Measurements from ENCODE around the gene CXorf49.
"Not testable (repeated sequence)": the region's sequence is repeated elsewhere in the genome, so short reads cannot be mapped to it uniquely, and the experiment has no call there.

The CXorf49 gene

DNA sequence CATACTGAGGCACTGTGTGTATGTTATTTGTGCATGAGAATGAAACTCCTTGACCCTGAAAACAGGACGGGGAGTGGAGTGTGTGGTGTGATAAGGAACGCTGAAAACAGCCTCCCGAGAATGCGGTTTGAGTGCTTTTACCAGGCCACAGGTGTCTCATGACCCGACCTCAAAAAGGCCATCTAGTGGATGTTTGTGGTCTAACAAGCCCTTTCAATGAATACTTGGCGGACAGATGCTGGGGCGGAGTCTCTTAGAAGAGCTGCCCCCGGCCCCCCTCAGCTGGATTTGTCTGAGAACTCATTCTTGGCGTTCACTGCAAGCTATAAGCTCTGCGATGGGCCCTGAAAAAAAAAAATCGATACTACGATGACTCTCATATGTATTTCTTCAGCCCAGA, 15.2 kb downstream of the CXorf49 start:
- H3K36me3 ChIP-seq (ENCODE audit: control insufficient read depth in 2 of 2, insufficient read depth in 2 of 2, low read length in 2 of 2); H3K4me3 ChIP-seq (ENCODE audit: low read length in 2 of 2); H3K27me3 ChIP-seq (ENCODE audit: control insufficient read depth in 1 of 2, insufficient read depth in 2 of 2, low read length in 2 of 2); H3K4me1 ChIP-seq (ENCODE audit: control insufficient read depth, insufficient read depth, low read length); H3K9me3 ChIP-seq (ENCODE audit: control insufficient read depth in 2 of 2, low read length in 2 of 2); H3K27ac ChIP-seq (ENCODE audit: low read length); H3K9ac ChIP-seq (ENCODE audit: low read length in 2 of 2): not testable (repeated sequence)

DNA sequence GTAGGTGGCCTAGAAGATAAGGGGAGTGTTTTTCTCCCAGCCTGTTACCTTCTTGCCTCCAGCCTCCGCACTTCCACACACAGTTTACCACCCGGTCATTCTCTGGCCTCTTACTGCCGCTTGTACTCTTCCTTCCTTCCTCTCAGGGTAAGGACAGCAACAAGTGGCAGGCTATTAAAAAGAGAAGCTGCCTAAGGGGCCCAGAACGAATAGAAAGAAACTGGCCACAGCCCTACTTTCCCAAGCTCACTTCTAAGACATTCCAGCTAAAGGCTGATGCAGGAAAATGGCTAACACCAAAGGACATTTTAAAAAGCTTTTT, 19.1 kb downstream of the CXorf49 start:
- not testable (repeated sequence) for H3K4me1 ChIP-seq (ENCODE audit: control insufficient read depth, insufficient read depth, low read length); H3K36me3 ChIP-seq (ENCODE audit: control insufficient read depth in 2 of 2, insufficient read depth in 2 of 2, low read length in 2 of 2); H3K4me3 ChIP-seq (ENCODE audit: low read length in 2 of 2)

GRCh38 chrX:71698299-71699022, 19.6 kb downstream of the CXorf49 start:
- H3K4me1 ChIP-seq (ENCODE audit: control insufficient read depth, insufficient read depth, low read length) = not testable (repeated sequence)

More for the DNA sequence above, 19.1 kb downstream of the CXorf49 start:
- H3K9me3 ChIP-seq (ENCODE audit: control insufficient read depth in 2 of 2, low read length in 2 of 2); H3K27me3 ChIP-seq (ENCODE audit: control insufficient read depth in 1 of 2, insufficient read depth in 2 of 2, low read length in 2 of 2); H3K9ac ChIP-seq (ENCODE audit: low read length in 2 of 2); H3K27ac ChIP-seq (ENCODE audit: low read length): not testable (repeated sequence)

DNA sequence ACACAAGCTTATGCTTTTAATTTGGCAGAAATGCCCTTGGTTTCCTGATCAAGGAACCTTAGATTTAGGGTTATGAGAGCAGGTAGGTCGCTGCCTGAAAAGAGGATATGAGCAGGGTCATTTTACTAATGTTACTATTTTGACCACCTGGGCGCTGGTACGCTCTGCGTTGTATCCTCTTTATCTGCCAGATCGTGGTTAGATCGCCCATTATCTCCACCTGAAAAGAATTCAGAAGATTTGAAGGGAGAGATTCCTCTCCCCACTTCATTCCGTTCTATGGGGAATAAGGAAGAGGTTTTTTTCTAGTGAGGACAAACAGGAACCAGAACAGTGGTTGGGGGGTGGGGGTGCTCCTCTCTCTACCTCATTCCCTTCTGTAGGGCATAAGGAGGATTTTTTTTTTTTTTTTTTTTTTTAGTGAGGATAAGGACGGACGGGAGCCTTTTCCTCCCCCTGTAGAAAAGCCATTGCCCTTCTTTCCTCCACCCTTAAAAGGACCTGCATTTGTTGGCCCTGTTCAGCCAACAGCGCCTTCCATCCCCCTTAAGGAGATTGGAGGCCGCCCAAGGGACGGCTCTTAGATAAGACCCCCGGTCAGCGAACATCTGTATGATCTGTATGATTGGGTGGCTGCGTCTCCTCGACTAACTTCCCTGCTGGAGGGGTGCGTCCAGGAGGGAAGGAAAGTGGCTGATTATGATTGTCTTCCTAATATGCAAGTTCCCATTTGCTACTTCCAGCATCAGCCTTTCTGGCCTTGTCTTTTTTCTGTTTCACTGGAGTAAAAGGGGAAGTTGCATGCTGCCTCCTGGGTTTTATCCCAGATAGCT, 20.4 kb downstream of the CXorf49 start:
- H3K36me3 ChIP-seq (ENCODE audit: control insufficient read depth in 2 of 2, insufficient read depth in 2 of 2, low read length in 2 of 2); H3K9me3 ChIP-seq (ENCODE audit: control insufficient read depth in 2 of 2, low read length in 2 of 2); H3K27ac ChIP-seq (ENCODE audit: low read length); H3K4me3 ChIP-seq (ENCODE audit: low read length in 2 of 2); H3K27me3 ChIP-seq (ENCODE audit: control insufficient read depth in 1 of 2, insufficient read depth in 2 of 2, low read length in 2 of 2); H3K9ac ChIP-seq (ENCODE audit: low read length in 2 of 2); H3K4me1 ChIP-seq (ENCODE audit: control insufficient read depth, insufficient read depth, low read length): not testable (repeated sequence)

More at GRCh38 chrX:71698299-71699022, 19.6 kb downstream of the CXorf49 start:
- H3K27ac ChIP-seq (ENCODE audit: low read length); H3K4me3 ChIP-seq (ENCODE audit: low read length in 2 of 2); H3K9me3 ChIP-seq (ENCODE audit: control insufficient read depth in 2 of 2, low read length in 2 of 2); H3K9ac ChIP-seq (ENCODE audit: low read length in 2 of 2); H3K36me3 ChIP-seq (ENCODE audit: control insufficient read depth in 2 of 2, insufficient read depth in 2 of 2, low read length in 2 of 2); H3K27me3 ChIP-seq (ENCODE audit: control insufficient read depth in 1 of 2, insufficient read depth in 2 of 2, low read length in 2 of 2): not testable (repeated sequence)

- H3K9ac ChIP-seq (ENCODE audit: low read length in 2 of 2); H3K4me1 ChIP-seq (ENCODE audit: control insufficient read depth, insufficient read depth, low read length); H3K27me3 ChIP-seq (ENCODE audit: control insufficient read depth in 1 of 2, insufficient read depth in 2 of 2, low read length in 2 of 2); H3K36me3 ChIP-seq (ENCODE audit: control insufficient read depth in 2 of 2, insufficient read depth in 2 of 2, low read length in 2 of 2); H3K9me3 ChIP-seq (ENCODE audit: control insufficient read depth in 2 of 2, low read length in 2 of 2); H3K27ac ChIP-seq (ENCODE audit: low read length); H3K4me3 ChIP-seq (ENCODE audit: low read length in 2 of 2): not testable (repeated sequence)
Observed at GRCh38 chrX:71696641-71697465, 21.2 kb downstream of the CXorf49 start.

GRCh38 chrX:71679575-71680207, 38.4 kb downstream of the CXorf49 start:
- Histone ChIP-seq H3K36me3 (ENCODE audit: control insufficient read depth in 2 of 2, insufficient read depth in 2 of 2, low read length in 2 of 2) (no peaks in the 10 kb centered on the region), H3K9ac (ENCODE audit: low read length in 2 of 2) (no peak overlapping the region), H3K27me3 (ENCODE audit: control insufficient read depth in 1 of 2, insufficient read depth in 2 of 2, low read length in 2 of 2) (peaks cover 0 to 9% of the 10 kb centered on the region in 2 donors), H3K27ac (ENCODE audit: low read length) (no peak overlapping the region), H3K4me1 (ENCODE audit: control insufficient read depth, insufficient read depth, low read length) (no peaks in the 10 kb centered on the region), H3K4me3 (ENCODE audit: low read length in 2 of 2) (no peak overlapping the region), H3K9me3 (ENCODE audit: control insufficient read depth in 2 of 2, low read length in 2 of 2) (no peaks in the 10 kb centered on the region)

DNA sequence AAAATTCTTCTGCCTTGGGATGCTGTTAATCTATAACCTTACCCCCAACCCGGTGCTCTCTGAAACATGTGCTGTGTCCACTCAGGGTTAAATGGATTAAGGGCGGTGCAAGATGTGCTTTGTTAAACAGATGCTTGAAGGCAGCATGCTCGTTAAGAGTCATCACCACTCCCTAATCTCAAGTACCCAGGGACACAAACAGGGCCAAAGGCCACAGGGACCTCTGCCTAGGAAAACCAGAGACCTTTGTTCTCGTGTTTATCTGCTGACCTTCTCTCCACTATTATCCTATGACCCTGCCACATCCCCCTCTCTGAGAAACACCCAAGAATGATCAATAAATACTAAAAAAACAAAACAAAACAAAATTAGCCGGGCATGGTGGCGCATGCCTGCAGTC, 40.9 kb downstream of the CXorf49 start:
- H3K36me3 ChIP-seq (ENCODE audit: control insufficient read depth in 2 of 2, insufficient read depth in 2 of 2, low read length in 2 of 2); H3K27ac ChIP-seq (ENCODE audit: low read length); H3K9ac ChIP-seq (ENCODE audit: low read length in 2 of 2); H3K9me3 ChIP-seq (ENCODE audit: control insufficient read depth in 2 of 2, low read length in 2 of 2); H3K27me3 ChIP-seq (ENCODE audit: control insufficient read depth in 1 of 2, insufficient read depth in 2 of 2, low read length in 2 of 2); H3K4me1 ChIP-seq (ENCODE audit: control insufficient read depth, insufficient read depth, low read length); H3K4me3 ChIP-seq (ENCODE audit: low read length in 2 of 2): not testable (repeated sequence)

DNA sequence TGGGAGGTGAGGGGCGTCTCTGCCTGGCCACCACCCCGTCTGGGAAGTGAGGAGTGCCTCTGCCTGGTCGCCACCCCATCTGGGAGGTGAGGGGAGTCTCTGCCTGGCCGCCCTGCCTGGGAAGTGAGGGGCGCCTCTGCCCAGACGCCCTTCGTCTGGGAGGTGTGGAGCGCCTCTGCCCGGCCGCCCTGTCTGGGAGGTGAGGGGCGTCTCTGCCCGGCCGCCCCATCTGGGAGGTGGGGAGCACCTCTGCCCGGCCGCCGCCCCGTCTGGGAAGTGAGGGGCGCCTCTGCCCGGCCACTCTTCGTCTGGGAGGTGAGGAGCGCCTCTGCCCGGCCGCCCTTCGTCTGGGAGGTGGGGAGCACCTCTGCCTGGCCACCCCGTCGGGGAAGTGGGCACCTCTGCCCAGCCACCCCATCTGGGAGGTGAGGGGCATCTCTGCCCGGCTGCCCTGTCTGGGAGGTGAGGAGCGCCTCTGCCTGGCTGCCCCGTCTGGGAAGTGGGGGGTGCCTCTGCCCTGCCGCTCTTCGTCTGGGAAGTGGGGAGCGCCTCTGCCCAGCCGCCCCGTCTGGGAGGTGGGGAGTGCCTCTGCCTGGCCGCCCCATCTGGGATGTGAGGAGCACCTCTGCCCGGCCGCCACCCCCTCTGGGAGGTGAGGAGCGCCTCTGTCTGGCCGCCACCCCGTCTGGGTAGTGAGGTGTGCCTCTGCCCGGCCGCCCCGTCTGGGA, 41.9 kb downstream of the CXorf49 start:
- H3K36me3 ChIP-seq (ENCODE audit: control insufficient read depth in 2 of 2, insufficient read depth in 2 of 2, low read length in 2 of 2); H3K4me3 ChIP-seq (ENCODE audit: low read length in 2 of 2); H3K9me3 ChIP-seq (ENCODE audit: control insufficient read depth in 2 of 2, low read length in 2 of 2); H3K4me1 ChIP-seq (ENCODE audit: control insufficient read depth, insufficient read depth, low read length); H3K9ac ChIP-seq (ENCODE audit: low read length in 2 of 2); H3K27ac ChIP-seq (ENCODE audit: low read length): not testable (repeated sequence)
- H3K27me3 ChIP-seq (ENCODE audit: control insufficient read depth in 1 of 2, insufficient read depth in 2 of 2, low read length in 2 of 2) = peaks cover 0 to 12% of the 10 kb centered on the region in 2 donors

- not testable (repeated sequence) for H3K27ac ChIP-seq (ENCODE audit: low read length)
Observed at GRCh38 chrX:71675636-71676035, 42.4 kb downstream of the CXorf49 start.

DNA sequence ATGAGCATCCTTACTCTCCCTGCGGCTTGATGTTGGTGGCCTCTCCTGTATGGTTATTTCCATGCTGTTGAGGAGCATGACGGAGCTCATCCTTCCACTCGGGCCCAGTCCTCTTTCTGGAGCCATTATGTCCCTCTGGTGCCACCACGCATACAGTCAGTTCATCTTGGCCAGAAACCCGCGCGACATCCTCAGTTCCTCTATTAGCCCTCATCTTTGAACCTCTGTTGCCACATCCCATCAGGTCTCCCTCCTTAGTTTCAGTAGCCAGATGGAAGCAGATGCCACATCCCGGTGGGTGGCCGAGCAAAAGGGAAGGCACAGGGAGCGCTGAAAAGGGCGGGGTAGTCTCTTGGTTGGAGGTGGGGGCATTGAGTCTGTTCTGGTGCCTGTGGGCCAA, 46.1 kb downstream of the CXorf49 start:
- Histone ChIP-seq H3K9ac (ENCODE audit: low read length in 2 of 2) (no peak overlapping the region), H3K9me3 (ENCODE audit: control insufficient read depth in 2 of 2, low read length in 2 of 2) (no peaks in the 10 kb centered on the region), H3K27me3 (ENCODE audit: control insufficient read depth in 1 of 2, insufficient read depth in 2 of 2, low read length in 2 of 2) (peaks cover 0 to 11% of the 10 kb centered on the region in 2 donors), H3K27ac (ENCODE audit: low read length) (no peak overlapping the region), H3K36me3 (ENCODE audit: control insufficient read depth in 2 of 2, insufficient read depth in 2 of 2, low read length in 2 of 2) (no peaks in the 10 kb centered on the region), H3K4me1 (ENCODE audit: control insufficient read depth, insufficient read depth, low read length) (no peaks in the 10 kb centered on the region), H3K4me3 (ENCODE audit: low read length in 2 of 2) (no peak overlapping the region)

More at GRCh38 chrX:71675636-71676035, 42.4 kb downstream of the CXorf49 start:
- H3K9me3 ChIP-seq (ENCODE audit: control insufficient read depth in 2 of 2, low read length in 2 of 2); H3K4me1 ChIP-seq (ENCODE audit: control insufficient read depth, insufficient read depth, low read length); H3K36me3 ChIP-seq (ENCODE audit: control insufficient read depth in 2 of 2, insufficient read depth in 2 of 2, low read length in 2 of 2); H3K9ac ChIP-seq (ENCODE audit: low read length in 2 of 2); H3K4me3 ChIP-seq (ENCODE audit: low read length in 2 of 2): not testable (repeated sequence)
- H3K27me3 ChIP-seq (ENCODE audit: control insufficient read depth in 1 of 2, insufficient read depth in 2 of 2, low read length in 2 of 2) = peaks cover 0 to 14% of the 10 kb centered on the region in 2 donors

Measured in stomach smooth muscle (tissue), 2 donors.